Measurements from ENCODE around the gene LGR5.

LGR5 gene

GRCh38 chr12:71439613-71440344 is at the start of gene LGR5:
TSS of gene LGR5 (plus strand) at chr12:71439798. CDS start at chr12:71440081, 283 bp downstream.
- DNase-seq, result peak; percentile 19 to 50

GRCh38 chr12:71392521-71393145 is 47.0 kb upstream of the LGR5 start:
- peak; percentile 16 to 27 for DNase-seq

- DNase-seq, result no peak
Measured at GRCh38 chr12:71393625-71394024, 46.0 kb upstream of the LGR5 start.

- no peak for DNase-seq
Measured at GRCh38 chr12:71397433-71397954, 42.1 kb upstream of the LGR5 start.

GRCh38 chr12:71399197-71399596 is 40.4 kb upstream of the LGR5 start:
- no peak for DNase-seq

- DNase-seq, result no peak
Measured at GRCh38 chr12:71400481-71400880, 39.1 kb upstream of the LGR5 start.

GRCh38 chr12:71405884-71406283 is 33.7 kb upstream of the LGR5 start:
- DNase-seq, result no peak

- DNase-seq, result no peak
Measured at GRCh38 chr12:71407732-71408131, 31.9 kb upstream of the LGR5 start.

- DNase-seq, result no peak
Measured at GRCh38 chr12:71410844-71411243, 28.8 kb upstream of the LGR5 start.

- no peak for DNase-seq
Measured at GRCh38 chr12:71411635-71412034, 28.0 kb upstream of the LGR5 start.

- peak in 1 of 2 experiments; percentile 35 for DNase-seq
Measured at GRCh38 chr12:71415336-71416231, 24.0 kb upstream of the LGR5 start.

- no peak for DNase-seq
Measured at GRCh38 chr12:71417181-71417580, 22.4 kb upstream of the LGR5 start.

- no peak for DNase-seq
Measured at GRCh38 chr12:71420775-71421406, 18.7 kb upstream of the LGR5 start.

- DNase-seq, result no peak
Measured at GRCh38 chr12:71425568-71426299, 13.9 kb upstream of the LGR5 start.

- DNase-seq, result no peak
Measured at GRCh38 chr12:71426300-71427047, 13.1 kb upstream of the LGR5 start.

- no peak for DNase-seq
Measured at GRCh38 chr12:71430756-71431155, 8.8 kb upstream of the LGR5 start.

GRCh38 chr12:71431991-71432390 is 7.6 kb upstream of the LGR5 start:
- DNase-seq, result no peak

- no peak for DNase-seq
Measured at GRCh38 chr12:71432936-71433335, 6.7 kb upstream of the LGR5 start.

- DNase-seq, result no peak
Measured at GRCh38 chr12:71436696-71437095, 2.9 kb upstream of the LGR5 start.

- no peak for DNase-seq
Measured at GRCh38 chr12:71438670-71439361, 782 bp upstream of the LGR5 start.

- no peak for DNase-seq
Measured at GRCh38 chr12:71439362-71439612, 311 bp upstream of the LGR5 start.
